Measurements from ENCODE around the gene OVCH2.
"Not testable (repeated sequence)": the region's sequence is repeated elsewhere in the genome, so short reads cannot be mapped to it uniquely, and the experiment has no call there.

OVCH2 gene

DNA sequence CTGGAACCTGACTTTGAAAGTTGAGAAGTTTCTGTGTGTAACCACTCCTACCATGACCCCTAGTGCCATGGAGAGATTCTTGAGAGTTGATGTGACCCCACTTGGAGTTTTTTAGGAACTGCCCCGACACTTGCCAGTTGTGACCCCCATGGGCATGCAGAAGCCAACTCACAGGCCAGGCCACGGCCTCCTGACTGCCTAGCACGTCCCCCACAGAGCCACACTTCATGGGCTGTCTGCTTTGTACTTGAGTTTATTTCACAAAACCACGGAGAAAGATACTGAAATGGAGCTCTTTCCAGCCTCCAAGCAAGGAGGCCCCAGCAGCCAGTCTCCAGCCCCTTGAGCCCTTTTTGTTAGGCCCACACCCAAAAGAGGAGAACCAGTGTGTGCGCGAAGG is 41.4 kb downstream of the OVCH2 start:
- TF ChIP-seq ZNF274 (IDR thresholded peaks at IDR 0.05; ENCODE audit: low read depth, low read length): no peak
- no peak overlapping the region for H3K4me3 ChIP-seq (ENCODE audit: low read length)

DNA sequence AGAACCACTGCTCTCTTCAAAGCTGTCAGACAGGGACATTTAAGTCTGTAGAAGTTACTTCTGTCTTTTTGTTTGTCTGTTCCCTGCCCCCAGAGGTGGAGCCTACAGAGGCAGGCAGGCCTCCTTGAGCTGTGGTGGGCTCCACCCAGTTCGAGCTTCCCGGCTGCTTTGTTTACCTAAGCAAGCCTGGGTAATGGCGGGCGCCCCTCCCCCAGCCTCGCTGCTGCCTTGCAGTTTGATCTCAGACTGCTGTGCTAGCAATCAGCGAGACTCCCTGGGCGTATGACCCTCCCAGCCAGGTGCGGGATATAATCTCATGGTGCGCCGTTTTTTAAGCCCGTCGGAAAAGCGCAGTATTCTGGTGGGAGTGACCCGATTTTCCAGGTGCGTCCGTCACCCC is 42.7 kb downstream of the OVCH2 start:
- H3K4me3 ChIP-seq (ENCODE audit: low read length): not testable (repeated sequence)

DNA sequence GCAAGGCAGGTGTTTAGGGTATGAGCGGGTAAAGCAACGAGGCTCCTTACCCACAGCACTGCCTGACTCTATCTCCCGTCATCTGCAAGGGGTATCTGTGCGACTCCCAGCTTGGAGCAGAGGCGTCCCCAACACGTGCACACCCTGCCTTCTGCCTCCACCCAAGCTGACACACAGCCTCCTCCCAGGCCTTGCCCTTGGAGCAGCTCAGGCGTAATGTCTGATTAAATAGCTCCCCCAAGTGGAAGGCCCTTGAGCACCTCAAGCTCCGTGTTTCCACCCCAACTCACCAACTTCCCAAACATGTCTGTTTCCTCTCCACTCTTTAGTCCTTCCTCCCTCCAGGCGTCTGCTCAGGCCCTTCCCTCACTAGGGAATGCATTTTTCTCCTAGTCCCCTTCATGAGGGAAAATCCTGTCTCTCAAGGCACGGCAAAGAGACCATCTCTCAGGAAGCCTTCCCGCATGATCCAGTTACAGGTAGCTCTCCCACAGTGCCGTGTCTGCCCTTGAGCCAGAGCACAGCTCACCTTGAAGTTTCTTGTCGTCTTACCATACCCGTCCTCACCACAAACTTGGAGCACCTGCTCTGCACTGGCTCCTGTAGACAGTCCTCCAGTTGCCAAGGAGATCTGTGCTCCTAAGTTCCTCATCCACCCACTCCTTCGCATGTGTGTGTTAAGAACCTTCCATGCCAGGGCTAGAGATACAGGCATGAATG is 48.8 kb downstream of the OVCH2 start:
- H3K4me3 ChIP-seq (ENCODE audit: low read length): no peak overlapping the region
- no peak for TF ChIP-seq ZNF274 (IDR thresholded peaks at IDR 0.05; ENCODE audit: low read depth, low read length)

DNA sequence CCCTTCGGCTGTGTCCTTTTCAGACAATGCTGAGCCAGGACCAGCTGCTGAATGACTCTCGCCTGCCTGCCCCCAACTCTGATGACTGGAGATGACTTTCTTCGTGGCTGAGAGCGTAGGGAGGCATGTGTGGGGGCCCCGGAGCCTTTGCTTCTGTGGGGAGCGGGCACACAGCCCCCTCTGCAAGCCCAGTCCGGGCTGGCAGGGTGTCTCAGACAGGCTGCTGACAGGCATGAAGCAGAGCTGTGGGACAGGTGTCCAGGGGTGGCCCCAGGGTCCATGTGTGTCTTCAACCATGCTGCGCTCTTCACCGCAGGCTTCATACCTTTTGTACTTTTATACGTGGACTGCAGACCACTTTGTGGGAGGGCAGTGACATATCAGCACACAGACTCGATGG is 49.6 kb downstream of the OVCH2 start:
- no peak overlapping the region for H3K4me3 ChIP-seq (ENCODE audit: low read length)
- TF ChIP-seq ZNF274 (IDR thresholded peaks at IDR 0.05; ENCODE audit: low read depth, low read length): no peak

DNA sequence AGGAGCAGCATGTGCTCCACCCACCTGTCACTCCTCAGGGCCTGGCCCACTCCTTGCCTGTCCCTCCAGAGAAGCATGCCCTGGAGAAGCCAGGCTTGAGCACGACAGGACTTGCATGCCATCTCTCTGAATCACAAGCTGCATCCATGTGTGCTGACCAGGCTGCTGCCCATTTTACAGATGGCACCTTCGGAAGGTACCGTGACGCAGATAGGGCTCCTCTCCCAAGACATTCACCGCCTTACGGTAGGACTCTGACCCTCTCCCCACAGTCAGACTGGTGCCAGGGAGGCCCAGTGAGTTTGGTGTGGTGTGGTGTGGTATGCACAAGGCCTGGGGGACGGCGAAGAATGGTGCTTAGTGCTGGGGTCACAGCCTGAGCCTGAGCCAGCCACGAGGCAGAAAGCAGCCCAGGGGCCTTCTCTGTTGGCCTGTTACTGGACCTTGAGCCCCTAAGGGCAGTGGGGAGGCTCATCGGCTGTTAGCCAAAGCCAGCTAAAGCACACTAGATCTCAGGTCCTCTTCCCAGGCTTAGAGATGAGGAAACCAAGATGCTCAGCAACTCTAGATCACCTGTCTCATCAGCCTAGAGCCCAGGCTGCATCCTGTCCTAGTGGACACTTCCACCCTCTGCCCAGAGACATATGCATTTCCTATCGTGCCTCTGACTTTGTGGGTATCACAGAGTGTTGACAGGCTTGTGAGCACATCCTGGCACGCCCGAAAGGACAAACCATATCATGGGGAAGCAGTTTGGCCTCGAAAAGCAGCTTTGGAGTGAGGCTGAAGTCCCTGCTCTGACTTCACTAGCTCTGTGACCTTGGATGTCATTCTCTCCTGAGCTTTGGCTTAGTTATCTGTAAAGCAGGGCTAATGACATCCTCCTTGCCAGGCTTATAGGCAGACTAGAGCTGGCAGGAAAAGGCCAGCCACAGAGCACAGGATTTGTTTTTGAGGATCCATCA is 50.7 kb downstream of the OVCH2 start:
- no peak for TF ChIP-seq ZNF274 (IDR thresholded peaks at IDR 0.05; ENCODE audit: low read depth, low read length)
- H3K4me3 ChIP-seq (ENCODE audit: low read length): no peak overlapping the region

DNA sequence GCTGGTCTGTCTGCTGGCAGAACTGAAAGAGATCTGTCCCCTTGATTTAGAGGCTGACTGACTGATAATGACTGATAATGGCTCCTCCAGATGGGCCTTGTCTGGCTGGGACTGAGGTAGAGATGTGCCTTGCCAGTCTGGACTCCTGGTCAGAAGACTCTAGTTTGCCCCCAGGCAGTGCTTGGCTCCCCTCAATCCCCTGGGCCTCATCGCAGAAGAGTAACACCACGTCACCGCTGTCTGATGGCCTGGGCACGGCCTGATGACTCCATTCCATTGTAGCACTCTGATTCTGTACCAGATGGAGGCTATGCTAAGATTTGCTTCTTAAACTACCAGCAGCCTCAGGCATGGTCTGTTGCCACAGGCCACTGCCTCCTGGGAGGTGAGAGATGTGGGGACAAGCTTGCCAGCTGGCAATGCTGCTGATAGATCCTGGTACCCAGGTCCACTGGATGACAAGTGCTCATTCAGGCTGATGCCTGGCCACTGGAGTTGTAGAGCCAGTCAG is 52.0 kb downstream of the OVCH2 start:
- H3K4me3 ChIP-seq (ENCODE audit: low read length): no peak overlapping the region
- TF ChIP-seq ZNF274 (IDR thresholded peaks at IDR 0.05; ENCODE audit: low read depth, low read length): no peak

DNA sequence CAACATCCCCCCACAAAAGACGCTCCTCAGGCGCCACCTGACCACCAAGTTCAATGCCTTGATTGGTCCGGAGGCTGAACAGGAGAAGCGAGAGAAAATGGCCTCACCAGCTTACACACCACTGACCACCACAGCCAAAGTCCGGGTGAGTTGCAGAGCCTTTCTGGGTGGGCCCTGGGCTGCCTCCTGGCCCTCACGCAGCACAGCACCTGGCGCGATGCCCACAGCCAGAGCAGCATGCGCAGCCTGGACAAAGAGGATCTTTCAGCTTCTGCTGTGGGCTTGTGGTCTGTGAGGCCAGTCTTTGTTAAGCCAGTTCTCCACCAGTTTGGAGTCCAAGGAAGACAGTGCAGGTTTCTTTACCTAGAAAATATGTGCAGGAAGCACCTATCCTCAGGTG is 54.6 kb downstream of the OVCH2 start:
- no peak overlapping the region for H3K4me3 ChIP-seq (ENCODE audit: low read length)
- no peak for TF ChIP-seq ZNF274 (IDR thresholded peaks at IDR 0.05; ENCODE audit: low read depth, low read length)

DNA sequence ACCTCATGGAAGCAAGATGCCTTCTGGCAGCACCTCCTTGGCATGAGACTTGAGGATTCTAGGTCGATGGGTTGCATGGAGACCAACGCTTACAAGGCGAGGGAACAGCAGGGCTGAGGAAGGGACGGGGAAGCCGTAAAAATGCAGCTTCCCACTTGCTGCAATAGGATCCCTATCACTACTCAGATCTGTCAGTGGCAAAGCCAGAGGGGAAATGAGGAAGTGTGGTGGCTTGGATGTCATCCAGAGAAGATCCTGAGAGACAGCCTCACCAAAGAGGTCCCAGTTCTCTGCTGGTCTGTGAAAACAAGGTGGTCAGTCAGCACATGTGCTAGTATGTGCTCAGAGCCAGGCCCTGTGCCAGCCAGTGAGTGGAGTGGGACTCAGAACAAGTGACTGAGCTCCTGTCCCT is 55.1 kb downstream of the OVCH2 start:
- no peak for TF ChIP-seq ZNF274 (IDR thresholded peaks at IDR 0.05; ENCODE audit: low read depth, low read length)
- H3K4me3 ChIP-seq (ENCODE audit: low read length): no peak overlapping the region

DNA sequence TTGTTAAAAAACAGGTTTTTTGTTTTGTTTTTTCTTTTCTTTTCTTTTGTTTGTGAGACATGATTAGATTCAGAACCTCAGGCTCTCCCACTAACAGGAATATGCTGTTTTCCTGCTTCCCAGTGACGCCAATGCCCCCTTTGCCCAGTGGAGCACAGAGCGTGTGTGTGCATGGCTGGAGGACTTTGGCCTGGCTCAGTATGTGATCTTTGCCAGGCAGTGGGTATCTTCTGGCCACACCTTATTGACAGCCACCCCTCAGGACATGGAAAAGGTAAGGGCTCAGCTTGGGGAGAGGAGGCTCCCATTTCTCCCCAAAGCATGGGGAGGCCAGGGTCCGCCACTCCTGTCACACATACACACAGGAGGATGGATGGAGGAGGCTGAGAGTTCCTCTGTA is 58.0 kb downstream of the OVCH2 start:
- TF ChIP-seq ZNF274 (IDR thresholded peaks at IDR 0.05; ENCODE audit: low read depth, low read length): no peak
- H3K4me3 ChIP-seq (ENCODE audit: low read length): no peak overlapping the region

DNA sequence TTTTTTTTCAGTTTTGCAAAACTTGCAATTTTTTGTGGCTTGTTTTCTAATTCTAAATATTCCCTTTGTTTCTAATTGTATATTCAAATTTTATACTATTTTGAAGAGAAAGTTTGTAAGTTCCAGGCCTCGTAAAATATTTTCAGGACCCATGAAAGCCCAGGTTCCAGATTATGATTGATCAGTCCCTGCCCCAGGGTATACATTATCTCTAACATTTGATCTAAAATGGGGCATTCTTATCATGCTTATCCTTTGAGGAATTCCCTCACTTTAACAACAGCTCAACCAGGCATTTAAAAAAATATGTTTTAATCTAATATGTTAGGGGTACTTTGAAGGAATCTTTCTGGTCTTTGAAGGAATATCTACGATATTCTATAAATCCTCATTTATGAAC is 59.4 kb downstream of the OVCH2 start:
- no peak for TF ChIP-seq ZNF274 (IDR thresholded peaks at IDR 0.05; ENCODE audit: low read depth, low read length)
- H3K4me3 ChIP-seq (ENCODE audit: low read length): no peak overlapping the region

DNA sequence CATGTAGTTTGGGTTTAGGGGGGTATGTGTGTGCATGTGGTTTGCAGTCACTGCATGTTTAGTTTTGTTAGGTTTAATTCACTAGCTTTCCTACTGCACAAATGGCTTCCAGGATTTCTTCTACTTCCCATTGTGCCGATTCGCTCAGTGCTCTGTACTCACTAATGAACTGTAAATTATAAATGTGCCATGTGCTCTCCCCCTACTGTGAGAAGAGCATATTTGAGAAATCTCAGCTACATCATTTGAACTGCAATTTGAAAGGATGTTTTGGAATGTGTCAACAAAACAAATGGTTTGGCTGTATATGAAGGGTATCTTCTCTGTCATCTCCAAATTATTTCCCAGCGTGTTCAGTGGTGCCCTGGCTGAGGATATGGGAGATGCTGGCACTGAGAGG is 61.1 kb downstream of the OVCH2 start:
- H3K4me3 ChIP-seq (ENCODE audit: low read length): no peak overlapping the region
- no peak for TF ChIP-seq ZNF274 (IDR thresholded peaks at IDR 0.05; ENCODE audit: low read depth, low read length)

DNA sequence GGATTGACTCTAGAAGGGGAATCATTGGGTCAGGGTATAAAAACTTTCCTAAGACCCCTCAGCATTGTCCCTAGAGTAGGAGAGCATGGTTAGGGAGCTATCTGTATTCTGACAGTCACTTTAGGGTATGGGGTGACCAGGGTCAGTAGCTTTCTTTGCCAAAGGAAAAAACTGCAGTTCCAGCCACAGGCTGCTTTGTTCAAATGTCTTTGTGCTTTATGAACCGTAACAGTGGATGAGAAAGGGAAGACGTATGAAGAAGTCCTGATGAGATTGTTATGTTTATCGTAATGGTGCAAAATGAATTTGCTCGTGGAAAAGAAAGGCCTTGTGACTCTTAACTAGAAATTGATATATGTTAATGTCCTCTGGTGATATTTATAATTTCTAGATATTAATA is 63.0 kb downstream of the OVCH2 start:
- H3K4me3 ChIP-seq (ENCODE audit: low read length): no peak overlapping the region
- TF ChIP-seq ZNF274 (IDR thresholded peaks at IDR 0.05; ENCODE audit: low read depth, low read length): no peak

DNA sequence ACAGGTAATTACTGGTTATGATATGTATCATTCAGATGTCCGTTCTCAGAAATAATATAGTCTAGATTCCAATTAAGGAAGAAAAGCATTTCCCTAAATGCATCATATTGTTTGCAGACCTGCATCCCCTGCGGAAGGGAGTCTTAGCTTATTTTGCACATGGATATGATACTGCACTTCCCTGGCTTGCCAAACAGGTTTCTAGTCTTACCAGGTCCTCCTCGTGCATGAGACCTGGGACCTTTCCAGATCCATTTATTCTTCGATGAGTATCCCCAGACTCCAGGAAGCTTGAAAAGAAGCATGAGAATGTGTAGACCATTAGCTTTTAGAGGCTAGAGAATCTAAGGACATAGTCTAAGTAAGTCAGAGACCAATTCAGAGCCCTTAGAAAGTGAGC is 63.5 kb downstream of the OVCH2 start:
- no peak overlapping the region for H3K4me3 ChIP-seq (ENCODE audit: low read length)
- TF ChIP-seq ZNF274 (IDR thresholded peaks at IDR 0.05; ENCODE audit: low read depth, low read length): no peak

DNA sequence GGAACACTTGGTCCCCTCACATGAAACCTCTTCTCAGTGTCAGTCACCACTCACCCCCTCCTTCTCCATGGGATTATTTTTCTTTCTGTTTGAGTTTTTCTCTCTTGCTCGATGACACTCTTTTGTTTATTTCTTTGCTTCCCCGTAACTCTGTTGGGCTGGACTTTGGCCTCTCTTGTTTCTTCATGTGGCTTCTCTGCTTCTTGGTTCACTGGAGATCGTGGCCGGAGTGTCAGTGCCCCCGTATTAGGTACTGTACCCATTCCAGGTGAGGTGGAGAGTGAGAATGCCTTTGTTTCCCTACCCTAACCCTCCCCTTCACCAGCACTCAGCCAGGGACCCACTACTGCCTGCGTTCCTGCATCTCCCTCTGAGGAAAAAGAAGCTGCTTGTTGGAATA is 65.5 kb downstream of the OVCH2 start:
- H3K4me3 ChIP-seq (ENCODE audit: low read length): no peak overlapping the region
- TF ChIP-seq ZNF274 (IDR thresholded peaks at IDR 0.05; ENCODE audit: low read depth, low read length): no peak

DNA sequence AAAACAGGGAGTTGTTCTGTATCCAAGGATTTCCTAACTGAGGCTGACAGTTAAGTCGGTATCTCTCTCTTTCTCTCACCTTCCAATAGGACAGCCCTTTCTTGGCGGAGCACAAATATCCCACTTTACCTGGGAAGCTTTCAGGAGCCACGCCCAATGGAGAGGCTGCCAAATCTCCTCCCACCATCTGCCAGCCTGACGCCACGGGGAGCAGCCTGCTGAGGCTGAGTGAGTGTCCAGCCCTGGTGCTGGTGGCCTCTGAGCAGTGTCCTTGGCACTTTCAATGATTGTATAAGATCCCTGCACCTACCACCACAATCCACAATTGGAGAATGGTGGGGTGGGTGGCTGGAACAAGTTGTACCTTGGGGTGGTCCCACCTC is 66.6 kb downstream of the OVCH2 start:
- no peak overlapping the region for H3K4me3 ChIP-seq (ENCODE audit: low read length)
- no peak for TF ChIP-seq ZNF274 (IDR thresholded peaks at IDR 0.05; ENCODE audit: low read depth, low read length)
